Measurements from ENCODE around the gene SH3D21. TPM values are rescaled to one million over a fixed set of nuclear protein-coding genes. Genes with fewer than 3 reads are reported as not detected.
A peak's percentile ranks its signal among the peaks of the same experiment; 100 is the strongest.

SH3D21 gene
- total and polyA plus RNA-seq, 10 of the 15 experiments (the other 5 are each of a cell fraction or from before 2014, with no cell fraction given): 0.06 to 5.9 (median 2.4) TPM

GRCh38 chr1:36305915-36306209 is 306 bp upstream of the SH3D21 start:
- in situ Hi-C loops (cut with MboI) (no loop called here), intact Hi-C loops (cut with micrococcal nuclease; ENCODE audit: unreplicated experiment) (no loop called here)
- ChIA-PET CTCF (interaction anchor here (1.0 to 4.0 kb wide), 10 partner anchors 18 to 156 kb away, joined by 3 to 24 read pairs (median 6); partner anchors contain the start of genes EVA1B and TRAPPC3), POLR2A (interaction anchor here (1.1 to 2.0 kb wide), 5 partner anchors 8 to 156 kb away, joined by 3 to 9 read pairs (median 4); partner anchors contain the start of genes EVA1B, STK40, THRAP3 and TRAPPC3), RAD21 (ENCODE audit: unreplicated experiment) (interaction anchor here (0.8 to 1.9 kb wide), 4 partner anchors 18 to 156 kb away, joined by 3 to 15 read pairs (median 4); partner anchors contain the start of genes EVA1B and TRAPPC3), SMC1A (ENCODE audit: uncharacterized antibody, unreplicated experiment) (interaction anchor here (0.8 to 1.6 kb wide), 3 partner anchors 20 to 156 kb away, joined by 3 to 12 read pairs (median 4); partner anchors contain the start of gene TRAPPC3)
- Histone ChIP-seq H3K27me3 (replicated peaks in 1 of 2; ENCODE audit: control insufficient read depth in 2 of 2, insufficient read depth in 2 of 2, low read length in 1 of 2) (no peaks in the 10 kb centered on the region), H3K9me3 (replicated peaks; ENCODE audit: control insufficient read depth, insufficient read depth, low read length) (no peaks in the 10 kb centered on the region), H4K20me1 (ENCODE audit: control insufficient read depth, insufficient read depth) (no peaks in the 10 kb centered on the region), H2AFZ (ENCODE audit: control insufficient read depth, low read depth, low read length) (no peak overlapping the region), H3K4me3 (peak overlapping the region; percentile 95; the same call in 1 of the 2 replicates), H3K4me1 (ENCODE audit: control insufficient read depth, insufficient read depth, low read length) (peaks cover 27% of the 10 kb centered on the region), H3K9ac (ENCODE audit: control insufficient read depth, insufficient read depth, low read length) (no peak overlapping the region), H3K36me3 (ENCODE audit: control insufficient read depth in 2 of 2, insufficient read depth in 2 of 2, low read length in 1 of 2) (peaks cover 19 to 26% of the 10 kb centered on the region in 2 experiments), H3K79me2 (ENCODE audit: control insufficient read depth, insufficient read depth, low read length) (peaks cover 9% of the 10 kb centered on the region), H3K4me2 (ENCODE audit: control insufficient read depth, insufficient read depth) (peak overlapping the region; percentile 95), H3K27ac (ENCODE audit: control insufficient read depth, insufficient read depth) (no peak overlapping the region)
- no TSS peak for BruUV-seq (replicated peaks)
- no peak for FAIRE-seq
- 89% methylated on average over 7 of the region's 7 CpGs for WGBS (ENCODE audit: insufficient coverage, insufficient replicate concordance, low lambda C conversion rate, missing lambda C conversion rate)
- TF ChIP-seq ESRRA (IDR thresholded peaks at IDR 0.05; ENCODE audit: low read length) (no peak), EED (IDR thresholded peaks at IDR 0.05; ENCODE audit: low read depth) (no peak), ZBTB33 (IDR thresholded peaks at IDR 0.05) (no peak), CREB1 (IDR thresholded peaks at IDR 0.05; ENCODE audit: low read depth) (no peak), NFYA (IDR thresholded peaks at IDR 0.05; ENCODE audit: borderline replicate concordance, low read depth, low read length) (no peak), CHD2 (IDR thresholded peaks at IDR 0.05; ENCODE audit: borderline replicate concordance, low read depth, low read length) (no peak), ZNF592 (IDR thresholded peaks at IDR 0.05) (no peak), BCL3 (IDR thresholded peaks at IDR 0.05; ENCODE audit: borderline replicate concordance, insufficient read depth, low read depth, low read length, poor library complexity, severe bottlenecking) (no peak), EP300 (IDR thresholded peaks at IDR 0.05; ENCODE audit: borderline replicate concordance in 1 of 2, control insufficient read depth in 1 of 2, low read depth in 2 of 2, low read length in 2 of 2) (no peak), HDGF (IDR thresholded peaks at IDR 0.05) (no peak), ZZZ3 (IDR thresholded peaks at IDR 0.05; ENCODE audit: control insufficient read depth, insufficient read length, low read depth) (no peak)
- ATAC-seq: no peak
- no peak for DNase-seq (ENCODE audit: low read depth, low spot score)
